Activated T-cell treated with anti-CD3 and anti-CD28 coated beads for 24 hours (primary cell): ENCODE results near the gene DYNLT3.

Experiments used
- DNase-seq: peaks from one replicate; pipeline ENCODE4 v3.0.0-alpha.2; 2020; ENCODE audit warnings: low read depth

Gene DYNLT3

DNA sequence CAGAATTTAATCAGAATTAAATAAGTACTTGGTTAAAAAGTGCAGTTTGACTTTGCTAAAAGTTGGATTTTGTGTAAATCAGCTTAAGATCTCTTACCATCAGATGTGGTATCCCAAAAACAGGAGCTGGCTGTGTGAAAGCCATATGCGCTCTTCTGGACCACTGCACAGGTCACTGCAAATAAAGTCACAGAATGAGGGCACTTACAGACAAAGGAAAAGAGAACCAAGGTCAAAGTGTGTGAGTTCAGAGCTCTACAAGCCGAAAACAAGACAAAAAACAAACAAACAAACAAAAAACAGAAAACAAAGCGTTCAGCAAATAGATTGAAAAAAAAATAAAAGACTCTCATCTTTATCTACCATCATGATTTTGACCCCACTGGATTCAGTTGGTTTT lies 6.4 kb downstream of the DYNLT3 start:
- DNase-seq: no peak

DNA sequence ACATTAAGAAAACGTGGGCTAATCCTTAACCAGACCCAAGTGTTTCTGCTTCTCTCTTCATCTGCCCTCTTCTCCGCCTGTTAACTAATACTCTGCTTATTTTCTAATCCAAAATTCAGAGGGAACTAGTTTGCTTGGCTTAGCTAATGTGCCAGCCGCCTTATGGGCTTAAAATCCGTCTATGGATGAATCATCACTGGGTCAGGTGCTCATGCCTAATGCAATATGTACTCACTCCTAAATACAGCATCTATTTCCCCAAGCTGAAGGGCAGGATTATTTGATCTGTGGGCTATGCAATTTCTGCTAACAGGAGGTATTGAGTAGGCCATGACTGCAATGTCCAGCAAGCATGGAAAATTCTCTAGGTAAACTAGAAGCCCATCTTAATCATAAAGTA lies 12.4 kb downstream of the DYNLT3 start:
- DNase-seq: no peak

GRCh38 chrX:37830371-37830770 lies 17.0 kb downstream of the DYNLT3 start:
- DNase-seq: no peak

DNA sequence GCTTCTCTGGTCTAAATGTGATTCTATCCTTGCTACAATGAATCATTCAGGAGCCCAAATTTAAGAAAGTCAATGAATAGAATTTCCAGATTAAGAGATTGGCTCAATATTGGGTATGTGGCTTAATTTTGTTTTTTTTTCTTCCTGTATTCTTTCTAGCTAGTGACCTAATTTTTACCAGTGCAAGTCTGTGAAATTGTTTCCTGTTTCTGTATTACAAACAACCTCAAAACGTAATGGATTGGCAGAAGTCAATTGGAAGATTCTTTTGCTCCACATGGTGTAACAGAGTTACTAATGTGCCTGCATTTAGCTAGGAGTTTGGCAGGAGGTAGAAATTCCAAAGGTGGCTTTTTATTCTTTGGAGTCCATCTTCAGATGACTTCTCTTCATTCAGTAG lies 17.6 kb downstream of the DYNLT3 start:
- DNase-seq: no peak

- DNase-seq: peak; percentile 23
Observed at GRCh38 chrX:37825215-37825842, 22.0 kb downstream of the DYNLT3 start.

- DNase-seq: no peak
Observed at GRCh38 chrX:37824491-37825214, 22.7 kb downstream of the DYNLT3 start.

DNA sequence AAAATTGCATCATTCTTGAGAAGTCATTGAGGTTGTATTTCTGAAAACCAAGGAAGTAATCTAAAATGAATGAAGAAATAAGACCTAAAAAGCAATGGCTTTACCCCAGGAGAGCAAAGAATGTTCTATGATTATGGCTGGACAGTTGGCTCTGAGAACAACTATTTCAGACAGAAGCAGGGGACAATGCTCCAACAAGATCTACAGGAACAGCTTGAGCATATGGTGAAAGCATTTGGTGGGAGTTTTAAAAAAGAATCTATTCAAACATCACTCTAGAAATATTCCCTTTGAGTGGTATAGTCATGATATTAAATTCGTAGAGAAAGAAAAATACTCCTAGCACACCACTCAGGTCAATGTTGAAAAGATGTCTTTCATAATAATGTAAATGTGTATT lies 26.7 kb downstream of the DYNLT3 start:
- DNase-seq: no peak

DNA sequence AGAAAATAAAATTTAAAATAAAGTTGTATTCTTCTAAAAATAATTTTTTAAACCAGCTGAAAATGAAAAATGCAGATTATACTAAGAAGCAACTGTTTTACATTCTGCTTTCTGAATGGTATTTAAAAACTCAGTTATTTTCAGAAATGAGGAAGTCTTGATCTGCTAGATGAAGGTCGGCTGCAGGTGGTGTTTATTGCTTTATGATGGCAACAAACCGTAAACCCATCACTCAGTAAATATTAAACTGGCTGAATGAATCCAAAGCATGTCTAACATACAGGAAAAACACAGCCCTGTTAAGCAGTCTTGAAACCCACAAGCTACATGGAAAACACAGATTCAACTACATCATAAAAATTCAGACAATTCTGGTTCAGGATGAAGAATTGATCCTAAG lies 29.3 kb downstream of the DYNLT3 start:
- no peak for DNase-seq

DNA sequence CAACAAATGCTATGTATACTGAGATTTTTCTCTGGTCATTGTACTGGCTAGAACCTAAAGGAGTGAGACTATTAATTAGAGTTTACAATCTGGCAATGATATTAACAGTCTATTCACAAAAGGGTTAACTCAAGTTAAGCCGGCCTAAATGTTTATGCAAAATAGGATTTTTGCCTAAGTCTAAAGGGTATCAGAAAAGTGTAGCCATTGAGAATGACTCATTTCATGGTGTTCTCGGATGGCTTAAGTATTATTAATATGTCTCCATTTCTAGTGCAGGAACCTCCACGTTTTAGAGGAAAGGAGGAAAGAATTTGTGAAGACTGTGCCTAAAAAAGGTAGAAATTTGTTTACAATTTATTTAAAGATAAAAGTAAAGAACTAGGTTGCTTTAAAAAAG lies 29.8 kb downstream of the DYNLT3 start:
- no peak for DNase-seq

GRCh38 chrX:37817176-37817575 lies 30.2 kb downstream of the DYNLT3 start:
- DNase-seq: no peak

GRCh38 chrX:37816766-37817165 lies 30.6 kb downstream of the DYNLT3 start:
- DNase-seq: no peak

- DNase-seq: no peak
Observed at GRCh38 chrX:37815366-37815765, 32.0 kb downstream of the DYNLT3 start.

DNA sequence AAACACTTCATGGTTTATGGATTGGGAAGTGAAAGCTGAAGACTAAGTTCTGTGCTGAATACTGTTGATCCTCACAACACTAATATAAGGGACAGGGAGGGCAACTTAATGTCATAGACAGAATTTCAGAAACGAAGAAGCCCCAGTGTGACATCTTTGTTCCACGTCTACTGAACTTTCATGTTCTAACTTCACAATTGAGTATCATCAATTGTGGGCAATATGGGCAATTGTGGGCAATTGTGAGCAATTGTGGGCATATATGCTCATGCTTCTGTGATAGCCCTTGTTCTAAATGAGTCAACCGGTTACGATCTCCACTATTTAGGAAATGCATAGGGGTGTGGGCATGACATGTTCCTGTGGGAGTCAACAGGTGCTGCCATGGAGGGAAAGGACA lies 33.8 kb downstream of the DYNLT3 start:
- no peak for DNase-seq

DNA sequence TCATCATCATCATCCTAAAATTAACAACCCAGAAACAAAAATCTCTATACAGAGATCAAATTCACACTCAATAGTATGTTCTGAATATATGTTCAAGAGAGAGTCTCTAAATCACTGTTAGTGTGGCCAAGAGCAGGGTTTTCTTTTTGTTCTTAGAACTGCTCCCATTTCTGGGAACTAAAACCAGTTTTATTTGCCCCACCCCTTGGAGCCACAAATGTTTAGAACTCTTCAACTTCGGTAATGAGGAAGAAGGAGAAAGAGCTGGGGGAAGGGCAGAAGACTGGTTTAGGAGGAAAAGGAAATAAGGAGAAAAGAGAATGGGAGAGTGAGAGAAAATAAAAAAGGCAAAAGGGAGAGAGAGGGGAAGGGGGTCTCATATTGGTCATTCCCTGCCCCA lies 35.3 kb downstream of the DYNLT3 start:
- DNase-seq: no peak

- DNase-seq: no peak
Observed at GRCh38 chrX:37809970-37810369, 37.4 kb downstream of the DYNLT3 start.

GRCh38 chrX:37803057-37803456 lies 44.3 kb downstream of the DYNLT3 start:
- no peak for DNase-seq

DNA sequence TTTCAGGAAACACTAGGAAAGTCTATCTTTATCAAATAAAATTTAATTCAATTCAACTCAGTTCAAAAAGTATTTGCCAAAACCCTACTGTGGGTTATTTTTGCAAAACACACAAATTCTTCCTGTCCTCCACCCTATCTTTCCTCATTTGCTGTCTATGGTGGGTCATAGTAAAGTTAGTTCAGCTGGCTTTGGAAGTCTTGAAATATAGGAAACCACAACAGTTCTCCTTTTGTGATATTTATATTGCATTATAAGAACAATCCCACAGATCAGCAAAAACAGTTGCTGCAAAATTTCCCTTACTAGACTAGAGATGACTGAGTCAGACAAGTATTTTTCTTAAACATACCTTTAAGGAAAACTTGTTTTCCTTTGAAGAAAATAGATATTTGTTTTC lies 45.3 kb downstream of the DYNLT3 start:
- DNase-seq: no peak

DNA sequence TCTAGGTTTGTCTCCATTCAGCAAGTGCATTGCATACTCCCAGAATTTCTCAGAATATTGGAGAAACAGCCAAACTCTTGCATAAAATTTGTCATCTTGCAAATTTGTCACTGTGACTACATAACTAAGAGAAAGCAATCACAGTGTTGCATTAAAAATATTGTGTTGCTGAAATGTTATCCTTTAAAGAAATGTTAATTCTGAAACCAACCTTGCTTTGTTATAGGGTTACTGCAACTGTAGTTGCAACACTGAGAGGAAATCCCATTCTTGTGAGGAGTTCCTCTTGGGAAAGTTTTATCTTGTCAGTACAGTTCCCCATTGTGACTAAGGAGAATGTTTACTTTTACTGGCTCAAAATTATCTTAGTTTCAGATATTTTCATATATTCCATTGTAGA lies 46.7 kb downstream of the DYNLT3 start:
- DNase-seq: no peak

- no peak for DNase-seq
Observed at GRCh38 chrX:37799936-37800335, 47.4 kb downstream of the DYNLT3 start.

DNA sequence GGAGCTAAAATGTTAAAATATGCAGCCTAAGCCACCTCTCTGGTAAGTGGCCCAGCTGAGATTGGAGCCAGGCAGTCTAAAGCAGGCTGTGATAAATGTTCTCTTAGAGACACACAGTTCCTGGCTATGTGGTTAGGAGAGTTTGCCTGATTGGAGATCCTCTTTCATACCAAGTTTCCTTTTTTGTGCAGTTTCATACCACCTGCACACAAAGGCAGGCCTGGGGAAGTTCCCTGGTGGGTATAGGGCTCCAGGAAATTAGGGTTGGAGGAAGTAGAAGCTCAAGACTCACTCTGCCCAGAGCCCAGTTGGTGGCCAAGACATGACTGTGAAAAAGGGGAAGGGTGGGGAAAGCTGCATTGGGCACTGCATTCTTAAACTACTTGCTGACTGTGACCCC lies 50.6 kb downstream of the DYNLT3 start:
- no peak for DNase-seq

DNA sequence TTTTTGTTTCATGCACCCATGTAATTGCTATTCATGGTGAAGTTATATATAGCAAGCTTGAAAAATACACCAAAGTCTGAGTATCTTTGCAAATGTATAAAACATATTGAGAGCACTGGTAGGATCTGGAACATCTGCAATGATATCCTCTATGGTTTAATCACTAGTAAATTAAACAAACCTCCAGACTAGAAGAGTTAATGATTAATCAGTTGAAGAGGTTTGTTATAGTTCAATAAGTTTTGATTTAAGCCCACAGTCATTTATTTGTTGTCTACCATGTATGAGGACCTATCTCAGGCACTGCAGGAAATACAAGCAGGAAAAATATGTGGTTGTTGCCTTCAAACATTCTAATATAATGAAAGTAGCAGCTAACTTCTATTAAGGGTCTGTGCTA lies 51.1 kb downstream of the DYNLT3 start:
- DNase-seq: no peak
